Sigmoid colon (tissue), 4 donors: ENCODE data around the gene HSD17B4.

Experiments used
- EP300 ChIP-seq, 4 donors: sonication (generic); formaldehyde crosslinking; IDR thresholded peaks; one replicate each; pipeline ENCODE4 v1.6.1; 2017; ENCODE audit warnings: antibody characterized with exemption in 4 of 4
- POLR2A ChIP-seq, 2 donors: fragments of 450-650 bp; IDR thresholded peaks; one replicate each; pipeline ENCODE4 v1.6.1; 2016; ENCODE audit warnings: antibody characterized with exemption in 2 of 2, mild to moderate bottlenecking in 2 of 2, moderate library complexity in 2 of 2
- POLR2AphosphoS5 ChIP-seq, 4 donors: sonication (generic); formaldehyde crosslinking; IDR thresholded peaks; one replicate each; pipeline ENCODE4 v1.6.1; 2017; ENCODE audit warnings: antibody characterized with exemption in 4 of 4
- TF ChIP-seq, protein P1 (sequence below), 4 experiments: fragments of 450-650 bp in 3 of 4; fragments of 200-600 bp in 1 of 4; IDR thresholded peaks; one replicate each; pipeline ENCODE4 v1.5.1; 2016 to 2019; ENCODE audit warnings: antibody characterized with exemption in 4 of 4, mild to moderate bottlenecking in 3 of 4, moderate library complexity in 2 of 4

DNA sequence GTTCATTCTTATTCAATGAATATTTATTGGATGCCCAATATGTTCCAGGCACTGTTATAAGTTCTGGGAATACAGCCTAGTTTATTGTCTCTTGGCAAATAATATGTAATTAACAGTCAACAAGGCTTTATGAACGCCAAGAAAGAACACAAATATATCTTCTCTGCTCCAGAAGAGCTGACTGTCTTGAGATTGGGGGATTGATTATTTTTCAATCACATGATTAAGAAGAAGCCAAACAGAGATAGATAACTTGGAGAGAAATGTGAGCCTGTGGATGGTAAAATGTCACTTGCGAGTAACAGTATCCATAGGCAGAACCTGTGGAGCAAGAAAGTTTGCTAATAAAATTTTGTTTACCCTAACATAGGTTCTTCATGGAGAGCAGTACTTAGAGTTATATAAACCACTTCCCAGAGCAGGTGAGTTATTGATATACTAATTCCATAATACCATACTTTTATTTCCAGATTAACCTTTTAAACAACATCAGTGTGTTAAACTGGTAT lies 49.4 kb downstream of the HSD17B4 start:
- TF ChIP-seq POLR2A (IDR thresholded peaks at IDR 0.05) (no peak), POLR2AphosphoS5 (IDR thresholded peaks at IDR 0.05) (no peak), EP300 (IDR thresholded peaks at IDR 0.05) (no peak)
- TF ChIP-seq, protein P1, sequence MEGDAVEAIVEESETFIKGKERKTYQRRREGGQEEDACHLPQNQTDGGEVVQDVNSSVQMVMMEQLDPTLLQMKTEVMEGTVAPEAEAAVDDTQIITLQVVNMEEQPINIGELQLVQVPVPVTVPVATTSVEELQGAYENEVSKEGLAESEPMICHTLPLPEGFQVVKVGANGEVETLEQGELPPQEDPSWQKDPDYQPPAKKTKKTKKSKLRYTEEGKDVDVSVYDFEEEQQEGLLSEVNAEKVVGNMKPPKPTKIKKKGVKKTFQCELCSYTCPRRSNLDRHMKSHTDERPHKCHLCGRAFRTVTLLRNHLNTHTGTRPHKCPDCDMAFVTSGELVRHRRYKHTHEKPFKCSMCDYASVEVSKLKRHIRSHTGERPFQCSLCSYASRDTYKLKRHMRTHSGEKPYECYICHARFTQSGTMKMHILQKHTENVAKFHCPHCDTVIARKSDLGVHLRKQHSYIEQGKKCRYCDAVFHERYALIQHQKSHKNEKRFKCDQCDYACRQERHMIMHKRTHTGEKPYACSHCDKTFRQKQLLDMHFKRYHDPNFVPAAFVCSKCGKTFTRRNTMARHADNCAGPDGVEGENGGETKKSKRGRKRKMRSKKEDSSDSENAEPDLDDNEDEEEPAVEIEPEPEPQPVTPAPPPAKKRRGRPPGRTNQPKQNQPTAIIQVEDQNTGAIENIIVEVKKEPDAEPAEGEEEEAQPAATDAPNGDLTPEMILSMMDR (IDR thresholded peaks at IDR 0.05), result no peak
